Smooth muscle cell (in vitro differentiated cells): Measurements from ENCODE around the gene TNFRSF25. TPM values are rescaled to one million over a fixed set of nuclear protein-coding genes. Genes with fewer than 3 reads are reported as not detected.

ENCODE experiments used
- DNase-seq: peaks from one replicate; lab custom pipeline; 2025; ENCODE audit not compliant: unreplicated experiment; lab: John Stamatoyannopoulos, UW
- H2AFZ ChIP-seq: fragments of 200-600 bp; sonication (generic); 2 replicates; pipeline ENCODE4 v1.6.0; 2016; ENCODE audit warnings: antibody characterized with exemption, low read depth, mild to moderate bottlenecking
- H3F3A ChIP-seq: fragments of 200-600 bp; sonication (generic); 2 replicates; pipeline ENCODE4 v1.6.0; 2017; ENCODE audit warnings: antibody characterized with exemption, low read depth
- H3K27ac ChIP-seq: fragments of 200-600 bp; sonication (generic); 2 replicates; pipeline ENCODE4 v1.5.1; 2016; ENCODE audit warnings: low read depth, mild to moderate bottlenecking
- H3K27me3 ChIP-seq: fragments of 200-600 bp; sonication (generic); 2 replicates; pipeline ENCODE4 v1.6.1; 2016; ENCODE audit warnings: low read depth, mild to moderate bottlenecking
- H3K36me3 ChIP-seq: fragments of 200-600 bp; sonication (generic); 2 replicates; pipeline ENCODE4 v1.5.1; 2016; ENCODE audit warnings: low read depth
- H3K4me1 ChIP-seq: fragments of 200-600 bp; sonication (generic); 2 replicates; pipeline ENCODE4 v1.5.1; 2016; ENCODE audit warnings: low read depth
- H3K4me2 ChIP-seq: fragments of 200-600 bp; sonication (generic); 2 replicates; pipeline ENCODE4 v1.6.0; 2016; ENCODE audit warnings: mild to moderate bottlenecking
- H3K4me3 ChIP-seq: fragments of 200-600 bp; sonication (generic); 2 replicates; pipeline ENCODE4 v1.5.1; 2016; ENCODE audit warnings: mild to moderate bottlenecking
- H3K79me2 ChIP-seq: fragments of 200-600 bp; sonication (generic); 2 replicates; pipeline ENCODE4 v1.6.0; 2016; ENCODE audit warnings: low read depth, mild to moderate bottlenecking
- H3K9ac ChIP-seq: fragments of 200-600 bp; sonication (generic); 2 replicates; pipeline ENCODE4 v1.6.0; 2016; ENCODE audit warnings: low read depth
- H3K9me3 ChIP-seq: fragments of 200-600 bp; sonication (generic); replicated peaks from 2 replicates; pipeline ENCODE4 v1.5.1; 2016; ENCODE audit warnings: low read depth
- H4K20me1 ChIP-seq: fragments of 200-600 bp; sonication (generic); 2 replicates; pipeline ENCODE4 v1.6.0; 2016; ENCODE audit warnings: low read depth
- CTCF ChIP-seq: fragments of 200-600 bp; sonication (generic); IDR thresholded peaks from 2 replicates; pipeline ENCODE4 v1.5.1; 2017; ENCODE audit warnings: borderline replicate concordance, mild to moderate bottlenecking, antibody characterized with exemption; ENCODE audit not compliant: insufficient read depth, poor library complexity, severe bottlenecking
- WGBS: methylation state at CpG from one replicate; pipeline ENCODE4 v1.1.7; 2016; ENCODE audit warnings: low lambda C conversion rate; 5-methylcytosine and 5-hydroxymethylcytosine counted together
- polyA plus RNA-seq: library from polyadenylated mRNA; unstranded; fragments of >200 nt; fragmentation: Nextera tagmentation; extraction: Ambion mirVana; gene quantifications from 2 replicates; pipeline ENCODE4 v1.2.1, GENCODE V29; 2016
- total RNA-seq: library from RNA; depleted of rRNA; stranded (reverse); fragments of >200 nt; gene quantifications from 2 replicates; pipeline ENCODE4 v1.2.3, GENCODE V29; 2014

The TNFRSF25 gene
- total and polyA plus RNA-seq, 2 experiments from 2014 or later = 10.1 to 19.8 TPM

GRCh38 chr1:6491081-6491449 is 25.1 kb upstream of the TNFRSF25 start:
- Histone ChIP-seq H3K79me2 (no peaks in the 10 kb centered on the region), H3K9ac (peak overlapping the region; percentile 74), H3F3A (peaks cover 8% of the 10 kb centered on the region), H3K27me3 (peaks cover 3% of the 10 kb centered on the region), H3K36me3 (no peaks in the 10 kb centered on the region), H4K20me1 (peaks cover 10% of the 10 kb centered on the region), H2AFZ (peak overlapping the region; percentile 96), H3K4me1 (peaks cover 3% of the 10 kb centered on the region), H3K9me3 (no peaks in the 10 kb centered on the region), H3K4me3 (peak overlapping the region; percentile 68), H3K27ac (peak overlapping the region; percentile 64), H3K4me2 (peak overlapping the region; percentile 100)
- TF ChIP-seq CTCF = no peak
- WGBS = 19% methylated on average over 6 of the region's 6 CpGs
- no peak for DNase-seq

GRCh38 chr1:6490181-6491080 is 24.5 kb upstream of the TNFRSF25 start:
- Histone ChIP-seq H3K4me3 (peak overlapping the region; percentile 68), H3K79me2 (no peaks in the 10 kb centered on the region), H3K9ac (peak overlapping the region; percentile 74), H3K27me3 (peaks cover 7% of the 10 kb centered on the region), H4K20me1 (peaks cover 15% of the 10 kb centered on the region), H3F3A (peaks cover 8% of the 10 kb centered on the region), H3K4me2 (peak overlapping the region; percentile 100), H3K36me3 (no peaks in the 10 kb centered on the region), H3K27ac (peak overlapping the region; percentile 64), H2AFZ (peak overlapping the region; percentile 96), H3K9me3 (no peaks in the 10 kb centered on the region), H3K4me1 (peaks cover 7% of the 10 kb centered on the region)
- TF ChIP-seq CTCF = no peak
- WGBS = 2% methylated on average over 47 of the region's 70 CpGs
- DNase-seq = no peak

- peak; percentile 30 for DNase-seq
Observed at GRCh38 chr1:6489799-6490180, 23.8 kb upstream of the TNFRSF25 start.

More at GRCh38 chr1:6489799-6490180, 23.8 kb upstream of the TNFRSF25 start:
- Histone ChIP-seq H3K9ac (peak overlapping the region; percentile 74), H3K9me3 (no peaks in the 10 kb centered on the region), H3F3A (peaks cover 8% of the 10 kb centered on the region), H3K4me1 (peaks cover 8% of the 10 kb centered on the region), H3K27me3 (peaks cover 10% of the 10 kb centered on the region), H2AFZ (peak overlapping the region; percentile 96), H4K20me1 (peaks cover 15% of the 10 kb centered on the region), H3K4me2 (peak overlapping the region; percentile 100), H3K36me3 (no peaks in the 10 kb centered on the region), H3K79me2 (peaks cover 2% of the 10 kb centered on the region), H3K27ac (no peak overlapping the region), H3K4me3 (peak overlapping the region; percentile 68)
- WGBS = 22% methylated on average over 11 of the region's 21 CpGs
- peak; percentile 92 for TF ChIP-seq CTCF
